BJ (cell line): Measurements from ENCODE around the gene ITPK1. TPM values are rescaled to one million over a fixed set of nuclear protein-coding genes. Genes with fewer than 3 reads are reported as not detected.

Experiments used
- CTCF ChIA-PET: fragments of 350-600 bp; formaldehyde crosslinking; extraction: SDS; loops from one replicate; lab custom pipeline; 2021; ENCODE audit warnings: antibody characterized with exemption, inconsistent platforms; lab: Yijun Ruan, JAX
- POLR2A ChIA-PET: fragments of 300-600 bp; sonication (Branson Sonifier 250); formaldehyde crosslinking; extraction: SDS; loops from one replicate; lab custom pipeline; 2021; ENCODE audit warnings: antibody characterized with exemption; lab: Charles Lee
- DNase-seq: peaks from one replicate; pipeline ENCODE4 v3.0.0-alpha.2; 2011; ENCODE audit warnings: low read depth
- H3K27me3 ChIP-seq: 2 replicates; pipeline ENCODE4 v1.6.0; 2011; ENCODE audit warnings: low read length; ENCODE audit not compliant: control insufficient read depth, insufficient read depth
- H3K36me3 ChIP-seq: 2 replicates; pipeline ENCODE4 v1.5.1; 2011; ENCODE audit warnings: low read length; ENCODE audit not compliant: control insufficient read depth, insufficient read depth
- H3K4me3 ChIP-seq: 2 replicates; pipeline ENCODE4 v1.5.1; 2011; ENCODE audit warnings: low read depth, mild to moderate bottlenecking, control low read depth, low read length
- CTCF ChIP-seq: IDR thresholded peaks from 2 replicates; pipeline ENCODE4 v1.5.1; 2011; ENCODE audit warnings: low read depth, mild to moderate bottlenecking, control low read depth, inconsistent platforms, low read length, moderate library complexity; ENCODE audit not compliant: insufficient read depth
- polyA plus RNA-seq: library from polyadenylated mRNA; depleted of rRNA; stranded (reverse); fragments of >200 nt; gene quantifications from 2 replicates; pipeline ENCODE4 v1.2.3, GENCODE V29; 2011

ITPK1 gene
- polyA plus RNA-seq, 1 experiment: 49.0 TPM

GRCh38 chr14:92952481-92953298 lies 163.0 kb downstream of the ITPK1 start:
- ChIA-PET POLR2A (no interaction called here), CTCF (interaction anchor here (0.6 to 5.2 kb wide), 34 partner anchors 8 to 254 kb away, joined by 3 to 54 read pairs (median 4); partner anchors contain the start of genes GON7 and UBR7)
- Histone ChIP-seq H3K4me3 (no peak overlapping the region), H3K36me3 (peaks cover 3% of the 10 kb centered on the region), H3K27me3 (no peaks in the 10 kb centered on the region)
- TF ChIP-seq CTCF: no peak
- DNase-seq: no peak

GRCh38 chr14:92951912-92952471 lies 163.7 kb downstream of the ITPK1 start:
- ChIA-PET POLR2A (no interaction called here), CTCF (interaction anchor here (0.6 to 5.2 kb wide), 33 partner anchors 9 to 255 kb away, joined by 3 to 54 read pairs (median 4); partner anchors contain the start of genes GON7 and UBR7)
- H3K27me3 ChIP-seq: no peaks in the 10 kb centered on the region
- peak; percentile 95 for TF ChIP-seq CTCF
- no peak for DNase-seq
- peaks cover 3% of the 10 kb centered on the region for H3K36me3 ChIP-seq
- no peak overlapping the region for H3K4me3 ChIP-seq

GRCh38 chr14:92951261-92951660 lies 164.5 kb downstream of the ITPK1 start:
- Histone ChIP-seq H3K36me3 (peaks cover 3% of the 10 kb centered on the region), H3K27me3 (no peaks in the 10 kb centered on the region), H3K4me3 (no peak overlapping the region)
- no peak for TF ChIP-seq CTCF
- DNase-seq: no peak
- CTCF ChIA-PET: interaction anchor here (1.2 to 5.2 kb wide), 16 partner anchors 10 to 256 kb away, joined by 3 to 54 read pairs (median 5); partner anchors contain the start of genes GON7 and UBR7
- POLR2A ChIA-PET: no interaction called here

GRCh38 chr14:92950773-92951172 lies 165.0 kb downstream of the ITPK1 start:
- H3K27me3 ChIP-seq: no peaks in the 10 kb centered on the region
- POLR2A ChIA-PET: no interaction called here
- CTCF ChIA-PET: interaction anchor here (1.2 kb wide), 1 partner anchor 164 kb away, joined by 3 read pairs; no protein-coding TSS in a partner anchor
- peaks cover 4% of the 10 kb centered on the region for H3K36me3 ChIP-seq
- no peak for DNase-seq
- no peak overlapping the region for H3K4me3 ChIP-seq
- TF ChIP-seq CTCF: no peak

- ChIA-PET CTCF (interaction anchor here (1.4 to 1.6 kb wide), 2 partner anchors 163 to 189 kb away, joined by 4 to 9 read pairs; no protein-coding TSS in a partner anchor), POLR2A (no interaction called here)
- peaks cover 5% of the 10 kb centered on the region for H3K36me3 ChIP-seq
- no peak overlapping the region for H3K4me3 ChIP-seq
- TF ChIP-seq CTCF: no peak
- H3K27me3 ChIP-seq: no peaks in the 10 kb centered on the region
- no peak for DNase-seq
Observed at GRCh38 chr14:92950193-92950540, 165.6 kb downstream of the ITPK1 start.
